GM15510 (cell line): ENCODE results near the gene NCOR2.

Experiments
- POLR2A ChIP-seq: IDR thresholded peaks from 3 replicates; pipeline ENCODE4 v1.6.1; 2011; ENCODE audit warnings: borderline replicate concordance; ENCODE audit not compliant: insufficient read length; ENCODE audit errors: extremely low read depth

NCOR2 gene

DNA sequence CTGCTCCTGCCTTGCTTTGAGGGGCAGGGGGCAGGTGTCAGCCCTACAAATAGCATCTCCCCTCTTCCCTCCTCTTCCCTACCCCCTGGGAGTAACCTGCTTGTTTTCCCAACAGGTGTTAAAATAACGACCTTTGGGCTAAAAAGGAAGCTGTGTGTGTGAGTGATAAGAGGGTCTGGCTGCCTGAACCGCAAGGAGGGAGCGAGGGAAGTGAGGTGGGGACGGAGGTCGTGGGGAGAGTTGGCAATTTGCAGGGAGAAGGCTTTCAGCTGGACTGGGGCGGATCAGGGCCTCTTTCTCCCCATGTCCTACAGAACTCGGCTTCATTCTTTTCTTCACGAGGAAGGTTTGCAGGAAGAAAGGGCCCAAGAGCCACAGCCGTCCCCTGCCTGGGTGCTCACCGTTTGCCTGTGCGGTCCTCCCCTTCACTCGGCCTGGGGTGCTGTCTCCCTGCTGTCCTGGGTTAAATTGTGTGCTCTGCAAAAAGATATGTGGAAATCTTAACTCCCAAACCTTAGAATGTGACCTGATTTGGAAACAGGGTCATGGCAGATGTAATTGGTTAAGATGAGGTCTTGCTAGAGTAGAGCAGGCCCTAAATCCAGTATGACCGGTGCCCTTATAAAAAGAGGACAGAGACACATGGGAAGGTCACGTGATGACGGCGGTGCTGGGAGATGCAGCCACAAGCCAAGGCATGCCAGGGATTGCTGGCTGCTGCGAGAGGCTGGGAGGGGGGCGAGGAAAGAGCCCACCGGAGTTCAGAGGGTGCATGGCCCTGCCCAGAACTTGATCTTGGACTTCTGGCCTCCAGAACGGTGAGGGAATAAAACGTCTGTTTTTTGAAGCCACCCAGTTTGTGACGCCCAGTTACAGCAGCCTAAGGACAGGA, 38.7 kb upstream of the NCOR2 start:
- no peak for TF ChIP-seq POLR2A

GRCh38 chr12:124605150-124605882, 37.9 kb upstream of the NCOR2 start:
- TF ChIP-seq POLR2A, result no peak

GRCh38 chr12:124604264-124604680, 36.9 kb upstream of the NCOR2 start:
- TF ChIP-seq POLR2A, result no peak

DNA sequence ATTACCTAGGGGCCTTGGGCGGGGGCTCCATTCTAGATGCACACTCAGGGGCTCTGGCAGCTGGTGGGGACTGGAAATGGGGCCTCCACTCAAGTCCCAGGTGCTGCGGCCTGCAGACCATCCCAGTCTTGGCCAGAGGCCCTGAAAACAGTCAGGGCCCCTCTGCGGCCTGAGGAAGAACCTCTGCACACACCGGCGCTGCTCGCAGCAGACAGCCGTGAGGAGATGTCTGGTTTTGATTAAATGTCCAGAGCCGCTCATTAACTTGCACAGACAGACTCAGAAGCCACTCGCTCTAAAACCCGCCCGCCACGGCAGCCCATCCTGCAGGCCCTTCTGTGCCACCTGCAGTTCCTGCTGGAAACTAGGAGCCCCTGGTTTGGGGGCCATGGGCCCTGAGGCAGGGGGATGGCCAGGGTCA, 36.4 kb upstream of the NCOR2 start:
- no peak for TF ChIP-seq POLR2A

DNA sequence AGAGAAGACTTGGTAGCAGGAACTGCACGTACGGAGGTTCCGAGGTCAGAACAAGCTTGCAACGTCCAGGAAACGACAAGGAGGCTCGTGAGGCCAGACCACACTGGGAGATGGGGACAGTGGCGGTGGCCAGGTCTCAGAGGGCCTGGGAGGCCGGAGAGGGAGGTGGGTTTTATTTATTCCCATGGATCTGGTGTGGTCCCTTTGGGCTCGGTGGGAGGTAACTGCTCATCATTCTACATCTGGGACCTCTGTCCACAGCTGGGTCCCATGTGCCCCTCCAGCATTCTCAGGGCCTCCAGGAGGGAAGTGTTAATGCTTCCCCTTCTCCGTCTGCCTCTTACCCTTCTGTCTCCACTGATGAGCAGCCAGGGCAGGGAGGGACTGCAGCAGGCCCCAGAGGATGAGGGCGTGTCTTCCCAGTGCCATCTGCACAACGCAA, 35.7 kb upstream of the NCOR2 start:
- no peak for TF ChIP-seq POLR2A

DNA sequence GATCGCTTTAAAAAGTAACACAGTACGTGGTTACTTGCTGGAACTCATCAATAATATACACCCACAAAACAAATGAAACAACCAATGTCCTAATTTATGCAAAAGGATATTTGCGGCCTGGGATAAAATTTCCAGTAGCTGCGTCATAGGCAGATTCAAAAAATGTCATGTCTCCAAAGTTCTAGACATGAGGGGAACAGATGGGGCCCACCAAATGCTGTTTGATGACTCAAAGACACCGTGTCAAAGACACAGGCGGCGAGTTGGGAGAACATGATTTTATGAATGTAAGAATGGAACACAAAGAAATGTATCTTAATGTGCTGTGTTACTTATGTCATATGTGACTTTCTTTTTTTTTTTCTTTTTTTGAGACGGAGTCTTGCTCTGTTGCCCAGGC, 34.3 kb upstream of the NCOR2 start:
- TF ChIP-seq POLR2A, result no peak

- TF ChIP-seq POLR2A, result no peak
These were observed 31.9 kb upstream of the NCOR2 start for GRCh38 chr12:124599074-124599999.

DNA sequence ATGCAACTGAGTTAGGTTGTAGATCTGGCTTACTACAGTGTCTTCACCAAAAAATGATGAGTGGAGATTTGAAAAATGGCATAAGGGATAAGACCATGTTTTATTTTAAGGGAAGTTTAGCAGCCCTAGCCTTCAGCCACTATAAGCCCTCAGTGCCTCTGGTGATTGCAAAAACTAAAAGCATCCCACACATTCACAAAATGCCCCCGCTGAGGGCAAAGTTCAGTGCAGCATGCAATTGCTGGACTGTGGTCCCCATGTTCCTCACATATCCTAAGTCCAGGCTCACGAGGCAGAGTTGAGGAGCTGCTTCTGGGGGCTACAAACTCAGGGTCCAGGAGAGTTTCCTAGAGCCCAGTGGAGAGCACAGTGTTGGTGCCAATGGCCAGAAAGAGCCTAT, 29.6 kb upstream of the NCOR2 start:
- TF ChIP-seq POLR2A, result no peak

DNA sequence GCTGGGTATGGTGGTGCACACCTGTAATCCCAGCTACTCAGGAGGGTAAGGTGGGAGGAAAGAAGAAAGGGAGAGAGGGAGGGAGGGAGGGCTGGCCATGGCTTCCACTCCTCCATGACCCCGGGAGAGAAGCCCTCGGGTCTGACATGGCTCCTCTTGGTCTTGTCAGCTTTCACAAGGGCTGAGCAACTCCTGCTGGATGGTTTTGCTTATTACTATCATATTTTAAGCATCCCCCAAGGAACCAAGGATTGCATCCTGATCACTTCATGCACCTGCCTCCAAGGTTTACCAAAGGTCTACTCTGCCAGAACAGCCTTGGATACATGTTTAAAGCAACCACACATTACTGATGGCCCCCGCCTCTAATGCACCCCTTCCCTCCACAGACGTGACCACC, 28.0 kb upstream of the NCOR2 start:
- TF ChIP-seq POLR2A, result no peak

GRCh38 chr12:124594851-124595250, 27.4 kb upstream of the NCOR2 start:
- no peak for TF ChIP-seq POLR2A

DNA sequence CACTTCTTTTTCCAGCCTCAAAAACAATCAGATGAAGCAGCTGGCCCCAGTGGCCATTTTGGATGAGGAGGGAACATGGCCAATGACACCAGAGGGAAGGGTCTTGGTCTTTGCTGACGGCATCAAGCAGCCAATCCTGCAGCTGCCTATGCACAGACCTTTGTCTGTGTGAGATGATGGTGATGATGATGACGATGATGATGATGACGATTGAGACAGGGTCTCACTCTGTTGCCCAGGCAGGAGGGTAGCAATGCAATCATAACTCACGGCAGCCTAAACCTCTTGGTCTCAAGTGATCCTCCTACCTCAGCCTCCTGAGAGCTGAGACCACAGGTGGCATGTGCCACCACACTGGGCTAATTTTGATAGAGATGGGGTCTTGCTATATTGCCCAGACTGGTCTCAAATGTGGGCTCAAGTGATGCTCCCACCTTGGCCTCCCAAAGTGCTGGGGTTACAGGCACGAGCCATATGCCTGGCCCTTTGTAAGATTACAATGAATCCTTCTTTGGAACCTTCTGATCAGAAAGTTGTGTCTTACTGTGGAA, 26.5 kb upstream of the NCOR2 start:
- TF ChIP-seq POLR2A, result no peak

DNA sequence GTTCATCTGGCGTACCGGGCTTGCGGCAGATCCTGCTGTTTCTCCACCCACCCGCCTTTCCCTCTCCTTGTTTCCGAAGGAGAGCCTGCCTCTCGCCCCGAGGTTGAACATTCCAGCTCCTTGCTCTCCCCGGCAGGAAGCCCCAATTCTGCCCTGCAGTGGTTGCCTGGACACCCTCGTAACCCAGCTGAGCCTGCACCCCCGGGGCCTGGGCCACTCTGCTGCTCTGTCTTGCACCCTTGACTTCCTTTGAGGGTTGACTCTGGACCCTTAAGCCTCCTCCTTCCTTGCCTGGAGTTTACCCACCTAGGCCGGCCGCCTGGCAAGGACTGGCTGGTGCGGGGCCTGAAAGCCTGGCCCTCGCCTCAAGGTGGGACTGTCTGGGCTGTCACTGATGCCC, 25.8 kb upstream of the NCOR2 start:
- TF ChIP-seq POLR2A, result no peak

GRCh38 chr12:124592481-124593160, 25.2 kb upstream of the NCOR2 start:
- TF ChIP-seq POLR2A, result no peak

DNA sequence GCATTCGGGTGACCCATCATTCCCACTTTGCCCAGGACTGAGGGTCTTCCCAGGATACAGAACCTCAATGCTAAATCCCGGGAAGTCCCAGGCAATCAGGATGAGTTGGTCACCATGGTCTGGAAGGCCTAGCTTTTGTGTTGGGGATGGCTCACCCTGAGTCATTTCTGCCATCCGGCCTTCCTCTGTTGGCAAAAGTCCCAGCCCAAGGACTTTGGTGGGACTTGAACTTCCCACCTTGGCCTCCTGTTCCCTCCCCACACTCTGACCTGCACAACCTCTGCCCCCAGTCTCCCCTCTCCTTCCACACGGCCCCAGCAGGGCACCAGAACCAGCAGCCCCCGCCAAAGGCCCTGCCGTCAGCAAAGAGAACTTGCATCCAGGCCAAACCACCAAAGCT, 24.6 kb upstream of the NCOR2 start:
- TF ChIP-seq POLR2A, result no peak
